ENCODE measurements around the gene NOLC1. TPM values are rescaled to one million over a fixed set of nuclear protein-coding genes. Genes with fewer than 3 reads are reported as not detected.
A peak's percentile ranks its signal among the peaks of the same experiment; 100 is the strongest.

The NOLC1 gene
- total and polyA plus RNA-seq, 2 of the 4 experiments (the other 2 are of a cell fraction): 43.2 to 55.3 TPM

- dilution Hi-C loops (cut with HindIII; ENCODE audit: low sequenced_read_pairs, unreplicated experiment): no loop called here
- in situ Hi-C loops (cut with MboI; ENCODE audit: low sequenced_read_pairs): no loop called here
- TF ChIP-seq MAZ (IDR thresholded peaks at IDR 0.05; ENCODE audit: borderline replicate concordance, low read depth, low read length) (0 out of 2 replicates have a peak, but pooled peaks have one; percentile 14), MXI1 (IDR thresholded peaks at IDR 0.05; ENCODE audit: borderline replicate concordance, low read depth, low read length) (peak; percentile 99), CHD1 (IDR thresholded peaks at IDR 0.05; ENCODE audit: low read depth, low read length) (no peak), FOS (IDR thresholded peaks at IDR 0.05; ENCODE audit: low read depth, low read length) (0 out of 2 replicates have a peak, but pooled peaks have one; percentile 7), POLR2A (IDR thresholded peaks at IDR 0.05; ENCODE audit: low read depth, low read length) (peak; percentile 65), RAD21 (IDR thresholded peaks at IDR 0.05; ENCODE audit: low read length) (peak; percentile 6; the same call in 1 of the 2 replicates), RCOR1 (IDR thresholded peaks at IDR 0.05; ENCODE audit: insufficient replicate concordance, low read length) (no peak)
- TF ChIP-seq, protein P1, sequence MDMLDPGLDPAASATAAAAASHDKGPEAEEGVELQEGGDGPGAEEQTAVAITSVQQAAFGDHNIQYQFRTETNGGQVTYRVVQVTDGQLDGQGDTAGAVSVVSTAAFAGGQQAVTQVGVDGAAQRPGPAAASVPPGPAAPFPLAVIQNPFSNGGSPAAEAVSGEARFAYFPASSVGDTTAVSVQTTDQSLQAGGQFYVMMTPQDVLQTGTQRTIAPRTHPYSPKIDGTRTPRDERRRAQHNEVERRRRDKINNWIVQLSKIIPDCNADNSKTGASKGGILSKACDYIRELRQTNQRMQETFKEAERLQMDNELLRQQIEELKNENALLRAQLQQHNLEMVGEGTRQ (IDR thresholded peaks at IDR 0.05; ENCODE audit: low read depth, low read length): peak; percentile 84
Measured at GRCh38 chr10:102133373-102134195, 18.6 kb upstream of the NOLC1 start.

More at GRCh38 chr10:102133373-102134195, 18.6 kb upstream of the NOLC1 start:
- peak overlapping the region; percentile 91 for H2AFZ ChIP-seq (replicated peaks; ENCODE audit: low read length, poor library complexity)
- H4K91ac ChIP-seq (ENCODE audit: insufficient read depth, low read depth, low read length): peak overlapping the region; percentile 97
- H2BK20ac ChIP-seq (ENCODE audit: low read depth, low read length): no peak overlapping the region
- H2AK9ac ChIP-seq (replicated peaks; ENCODE audit: low read depth, low read length, poor library complexity): peak overlapping the region; percentile 100
- peak overlapping the region; percentile 97 for H3K56ac ChIP-seq (ENCODE audit: extremely low read depth, insufficient read depth, low read length)
- intact Hi-C loops (cut with micrococcal nuclease): loop anchor here (1.0 kb wide), 1 partner anchor 36 kb away; no protein-coding TSS in a partner anchor
- WGBS, 2 experiments (ENCODE audit: extremely low coverage in 2 of 2, insufficient read length in 1 of 2): 0% methylated on average over 2 of the region's 48 CpGs; no CpG with 5 or more reads in 1 of the 2 experiments
- H4K5ac ChIP-seq (ENCODE audit: low read depth, low read length): peak overlapping the region; percentile 22
- peaks cover 9% of the 10 kb centered on the region; the same call in 1 of the 2 replicates for H3K4me1 ChIP-seq (ENCODE audit: control insufficient read depth, insufficient read depth, low read length)
- peak overlapping the region; percentile 97 for H2AK5ac ChIP-seq (ENCODE audit: low read depth, low read length)
- H4K8ac ChIP-seq (ENCODE audit: low read depth in 2 of 2, low read length in 2 of 2): peak overlapping the region; percentile 83 to 84
- H3K27ac ChIP-seq (ENCODE audit: insufficient read depth, low read length): peak overlapping the region; percentile 96
- CTCF ChIA-PET: no interaction called here
- no peak overlapping the region; the same call in 2 of the 3 replicates for H2BK15ac ChIP-seq (ENCODE audit: low read depth, low read length)
- H2BK5ac ChIP-seq (ENCODE audit: low read depth, low read length, poor library complexity, severe bottlenecking): peak overlapping the region; percentile 82
- H2BK120ac ChIP-seq (ENCODE audit: low read depth, low read length): peak overlapping the region; percentile 67
- H3K18ac ChIP-seq (ENCODE audit: low read depth, low read length): peak overlapping the region; percentile 59; the same call in 1 of the 2 replicates
- DNase-seq (peak; percentile 70), ATAC-seq (ENCODE audit: low read depth) (peak; percentile 47)
- H3K23ac ChIP-seq (ENCODE audit: low read depth, low read length): peak overlapping the region; percentile 92
- H3K27me3 ChIP-seq (ENCODE audit: control insufficient read depth, insufficient read depth, low read length): no peaks in the 10 kb centered on the region
- peak overlapping the region; percentile 99 for H3K4me2 ChIP-seq (ENCODE audit: low read depth, low read length)
- H3K36me3 ChIP-seq (ENCODE audit: control insufficient read depth, insufficient read depth, low read length): peaks cover 11% of the 10 kb centered on the region
- peaks cover 52% of the 10 kb centered on the region for H4K20me1 ChIP-seq (ENCODE audit: insufficient read depth, low read length)
- no TSS peak for BruUV-seq (replicated peaks)
- H3K79me1 ChIP-seq (ENCODE audit: low read depth in 1 of 2, low read length in 2 of 2): peaks cover 0 to 48% of the 10 kb centered on the region in 2 experiments; a peak in 2 of 4 replicates
- peak overlapping the region; percentile 98 for H3K14ac ChIP-seq (replicated peaks; ENCODE audit: low read depth, low read length)
- POLR2A ChIA-PET (ENCODE audit: unreplicated experiment): no interaction called here
- no peaks in the 10 kb centered on the region for H3K9me3 ChIP-seq (ENCODE audit: control insufficient read depth, insufficient read depth, low read length)
- H3K4me3 ChIP-seq (ENCODE audit: insufficient read depth, low read depth, low read length): peak overlapping the region; percentile 61
- peak overlapping the region; percentile 97 for H3K9ac ChIP-seq (ENCODE audit: low read depth, low read length)
- H3K9me1 ChIP-seq (ENCODE audit: insufficient read depth, low read length): peaks cover 24% of the 10 kb centered on the region
- H3K4ac ChIP-seq (ENCODE audit: low read depth, low read length): peak overlapping the region; percentile 91

All from IMR-90 (cell line).